HCT116 (cell line): Measurements from ENCODE around the gene KLHL33. TPM values are rescaled to one million over a fixed set of nuclear protein-coding genes. Genes with fewer than 3 reads are reported as not detected.

Experiments used
- ATAC-seq: fragments of 200-7000 bp; cut with Tn5 transposase; 2 replicates; pipeline ENCODE4 v1.9.1; 2020; ENCODE audit warnings: mild to moderate bottlenecking, moderate library complexity
- BruUV-seq: library from RNA; stranded (reverse); fragments of 400-500 nt; replicated peaks from 2 replicates; lab custom pipeline; 2021; lab: Mats Ljungman, UMichigan
- CTCF ChIA-PET: fragments of 300-600 bp; sonication (Branson Sonifier 250); formaldehyde crosslinking; loops from one replicate; lab custom pipeline; 2021; ENCODE audit warnings: antibody characterized with exemption; lab: Charles Lee
- POLR2A ChIA-PET: fragments of 300-600, 350-600 bp; sonication (Branson Sonifier 250); formaldehyde crosslinking; loops from one replicate; lab custom pipeline; 2021; ENCODE audit warnings: antibody characterized with exemption; lab: Charles Lee
- RAD21 ChIA-PET, 2 experiments: fragments of 300-600 bp; sonication (Branson Sonifier 250); formaldehyde crosslinking; loops; one replicate each; lab custom pipeline; 2023; ENCODE audit warnings: low total read pairs in 2 of 2; ENCODE audit not compliant: uncharacterized antibody in 2 of 2, unreplicated experiment in 2 of 2, low non-redundant PET in 1 of 2; lab: Charles Lee
- DNase-seq: peaks from one replicate; pipeline ENCODE4 v3.0.0-alpha.2; 2010; ENCODE audit warnings: low read depth, low spot score
- H2AFZ ChIP-seq: fragments of 200-600 bp; shearing (Covaris generic), sonication (generic); 2 replicates; pipeline ENCODE4 v1.6.1; 2017; ENCODE audit warnings: low read depth, mixed run types, mixed read lengths, antibody characterized with exemption, low read length; ENCODE audit not compliant: poor library complexity, severe bottlenecking
- H3K27ac ChIP-seq: 2 replicates; pipeline ENCODE4 v1.5.1; 2012; ENCODE audit warnings: low read depth, low read length
- H3K27me3 ChIP-seq: fragments of 200-600 bp; sonication (generic); 2 replicates; pipeline ENCODE4 v1.6.1; 2016; ENCODE audit warnings: mixed run types, low read length, mixed read lengths; ENCODE audit not compliant: insufficient read depth
- H3K36me3 ChIP-seq, 2 experiments: fragments of 200-500 bp in 1 of 2; fragments of 200-600 bp in 1 of 2; sonication (Bioruptor generic) in 1 of 2; sonication (generic) in 1 of 2; 2 replicates each; pipeline versions ENCODE4 v1.5.1 to v1.6.1; 2014 to 2016; ENCODE audit warnings: low read length in 2 of 2, inconsistent platforms in 1 of 2, mixed read lengths in 1 of 2, mixed run types in 1 of 2; ENCODE audit not compliant: insufficient read depth in 2 of 2, control insufficient read depth in 1 of 2
- H3K4me1 ChIP-seq, 2 experiments: fragments of 200-600 bp in 1 of 2; sonication (generic) in 1 of 2; 2 replicates each; pipeline versions ENCODE4 v1.5.1 to v1.6.1; 2012 to 2017; ENCODE audit warnings: low read length in 2 of 2, inconsistent platforms in 1 of 2, mild to moderate bottlenecking in 1 of 2, mixed read lengths in 1 of 2, mixed run types in 1 of 2, moderate library complexity in 1 of 2; ENCODE audit not compliant: insufficient read depth in 2 of 2, control insufficient read depth in 1 of 2
- H3K4me2 ChIP-seq: fragments of 200-600 bp; sonication (generic); 2 replicates; pipeline ENCODE4 v1.6.1; 2017; ENCODE audit warnings: mixed run types, low read length, mixed read lengths
- H3K4me3 ChIP-seq, 2 experiments: fragments of 200-600 bp in 1 of 2; sonication (generic) in 1 of 2; replicated peaks in 1 of 2; 2 replicates each; pipeline ENCODE4 v1.5.1; 2011 to 2016; ENCODE audit warnings: low read length in 2 of 2, control low read depth in 1 of 2, low read depth in 1 of 2, mild to moderate bottlenecking in 1 of 2, mixed read lengths in 1 of 2, mixed run types in 1 of 2
- H3K79me2 ChIP-seq: fragments of 200-600 bp; sonication (generic); 2 replicates; pipeline ENCODE4 v1.6.1; 2017; ENCODE audit warnings: mild to moderate bottlenecking, mixed run types, low read length, moderate library complexity, mixed read lengths; ENCODE audit not compliant: insufficient read depth
- H3K9ac ChIP-seq: fragments of 200-600 bp; sonication (generic); 2 replicates; pipeline ENCODE4 v1.6.1; 2016; ENCODE audit warnings: low read length, mixed read lengths
- H3K9me2 ChIP-seq: fragments of 200-600 bp; sonication (generic), shearing (Covaris generic); 2 replicates; pipeline ENCODE4 v1.6.1; 2017; ENCODE audit warnings: mixed run types, mild to moderate bottlenecking, moderate library complexity; ENCODE audit not compliant: insufficient read depth
- H3K9me3 ChIP-seq, 2 experiments: fragments of 200-500 bp in 1 of 2; fragments of 200-600 bp in 1 of 2; sonication (Bioruptor generic) in 1 of 2; sonication (generic) in 1 of 2; 2 replicates each; pipeline ENCODE4 v1.6.1; 2014 to 2017; ENCODE audit warnings: low read length in 2 of 2, mixed read lengths in 2 of 2, inconsistent platforms in 1 of 2, low read depth in 1 of 2, mild to moderate bottlenecking in 1 of 2, mixed run types in 1 of 2, moderate library complexity in 1 of 2; ENCODE audit not compliant: control insufficient read depth in 1 of 2, insufficient read depth in 1 of 2
- H4K20me1 ChIP-seq: fragments of 200-600 bp; sonication (generic), shearing (Covaris generic); 2 replicates; pipeline ENCODE4 v1.6.1; 2017; ENCODE audit warnings: mixed run types, mild to moderate bottlenecking, moderate library complexity; ENCODE audit not compliant: insufficient read depth
- CEBPB ChIP-seq: IDR thresholded peaks from 2 replicates; pipeline ENCODE4 v1.6.1; 2012; ENCODE audit warnings: low read depth
- EGR1 ChIP-seq: IDR thresholded peaks from 2 replicates; pipeline ENCODE4 v1.6.1; 2012; ENCODE audit warnings: low read depth
- ELF1 ChIP-seq: IDR thresholded peaks from 2 replicates; pipeline ENCODE4 v1.6.1; 2012; ENCODE audit warnings: low read depth, borderline replicate concordance
- EZH2 ChIP-seq: fragments of 200-600 bp; sonication (generic); IDR thresholded peaks from 2 replicates; pipeline ENCODE4 v1.6.1; 2017; ENCODE audit warnings: antibody characterized with exemption, mixed run types
- FOSL1 ChIP-seq: IDR thresholded peaks from 2 replicates; pipeline ENCODE4 v1.6.1; 2012; ENCODE audit warnings: low read depth
- POLR2A ChIP-seq: IDR thresholded peaks from 2 replicates; pipeline ENCODE4 v1.7.0; 2011; ENCODE audit warnings: borderline replicate concordance; ENCODE audit not compliant: insufficient read depth, insufficient read length; ENCODE audit errors: extremely low read depth
- RAD21 ChIP-seq: IDR thresholded peaks from 2 replicates; pipeline ENCODE4 v1.6.1; 2012; ENCODE audit warnings: low read depth, mild to moderate bottlenecking
- SIN3A ChIP-seq: IDR thresholded peaks from 2 replicates; pipeline ENCODE4 v1.6.1; 2012; ENCODE audit warnings: low read depth
- SP1 ChIP-seq: IDR thresholded peaks from 2 replicates; pipeline ENCODE4 v1.6.1; 2012; ENCODE audit warnings: low read depth
- SRF ChIP-seq: IDR thresholded peaks from 2 replicates; pipeline ENCODE4 v1.6.1; 2012; ENCODE audit warnings: low read depth
- TCF7L2 ChIP-seq: IDR thresholded peaks from 2 replicates; pipeline ENCODE4 v1.7.0; 2011; ENCODE audit warnings: borderline replicate concordance, inconsistent platforms; ENCODE audit not compliant: insufficient read depth, insufficient read length; ENCODE audit errors: extremely low read depth
- YY1 ChIP-seq: IDR thresholded peaks from 2 replicates; pipeline ENCODE4 v1.6.1; 2011; ENCODE audit warnings: low read length, low read depth, moderate library complexity, mild to moderate bottlenecking; ENCODE audit not compliant: insufficient replicate concordance; ENCODE audit errors: extremely low read depth
- ZFX ChIP-seq: fragments of 450-650 bp; IDR thresholded peaks from 2 replicates; pipeline ENCODE4 v1.6.1; 2017
- ZNF274 ChIP-seq: fragments of 200-500 bp; sonication (Bioruptor generic); IDR thresholded peaks from 2 replicates; pipeline ENCODE4 v1.6.1; 2014; ENCODE audit warnings: mild to moderate bottlenecking, low read depth, low read length, inconsistent platforms
- intact Hi-C: fragments of 100-400 bp; cut with micrococcal nuclease; formaldehyde crosslinking; loops from 2 replicates; pipeline ENCODE4 v1.10.0; 2022
- total RNA-seq: library from RNA; stranded (reverse); gene quantifications from one replicate; pipeline ENCODE4 v1.2.1, GENCODE V29; 2021; ENCODE audit not compliant: unreplicated experiment
- TF ChIP-seq, protein P1 (sequence below): IDR thresholded peaks from 2 replicates; pipeline ENCODE4 v1.6.1; 2012
- TF ChIP-seq, protein P2 (sequence below), 3 experiments: fragments of 200-600 bp in 1 of 3; sonication (generic) in 1 of 3; IDR thresholded peaks in 2 of 3; conservative IDR thresholded peaks in 1 of 3; 2 replicates each; pipeline ENCODE4 v1.5.1; 2012 to 2017; ENCODE audit warnings: low read depth in 2 of 3, low read length in 2 of 3, antibody characterized with exemption in 1 of 3, borderline replicate concordance in 1 of 3, control low read depth in 1 of 3, mild to moderate bottlenecking in 1 of 3, mixed read lengths in 1 of 3, mixed run types in 1 of 3, moderate library complexity in 1 of 3; ENCODE audit not compliant: insufficient read depth in 1 of 3
- TF ChIP-seq, protein P3 (sequence below): IDR thresholded peaks from 2 replicates; pipeline ENCODE4 v1.6.1; 2012; ENCODE audit warnings: low read depth
- TF ChIP-seq, protein P4 (sequence below): IDR thresholded peaks from 2 replicates; pipeline ENCODE4 v1.6.1; 2011; ENCODE audit warnings: mild to moderate bottlenecking, low read length, moderate library complexity; ENCODE audit not compliant: insufficient replicate concordance; ENCODE audit errors: extremely low read depth

KLHL33 gene
- total RNA-seq, 1 experiment from 2014 or later, result 0.05 TPM

DNA sequence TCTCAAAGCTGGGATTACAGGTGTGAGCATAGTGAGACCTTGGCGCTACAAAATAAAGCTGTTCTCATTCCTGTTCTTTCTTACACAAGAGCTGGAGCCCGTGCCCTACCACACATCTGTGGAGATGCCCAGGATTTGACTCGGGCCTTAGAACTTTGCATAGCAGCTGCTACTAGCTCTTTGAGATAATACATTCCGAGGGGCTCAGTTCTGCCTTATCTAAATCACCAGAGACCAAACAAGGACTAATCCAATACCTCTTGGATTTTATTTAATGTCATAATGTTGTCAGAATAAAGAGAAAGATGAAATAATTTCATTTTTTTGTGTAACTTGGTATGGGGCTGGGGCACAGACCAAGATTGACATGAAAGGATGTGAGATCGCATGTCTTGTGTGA lies 40.8 kb upstream of the KLHL33 start:
- TF ChIP-seq EZH2 (no peak), FOSL1 (no peak), SP1 (no peak), ZFX (no peak), RAD21 (no peak), EGR1 (no peak), ZNF274 (no peak), SIN3A (no peak), YY1 (no peak), SRF (no peak), POLR2A (no peak), ELF1 (no peak), CEBPB (no peak), TCF7L2 (no peak)
- TF ChIP-seq, protein P1, sequence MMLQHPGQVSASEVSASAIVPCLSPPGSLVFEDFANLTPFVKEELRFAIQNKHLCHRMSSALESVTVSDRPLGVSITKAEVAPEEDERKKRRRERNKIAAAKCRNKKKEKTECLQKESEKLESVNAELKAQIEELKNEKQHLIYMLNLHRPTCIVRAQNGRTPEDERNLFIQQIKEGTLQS, result no peak
- TF ChIP-seq, protein P2, sequence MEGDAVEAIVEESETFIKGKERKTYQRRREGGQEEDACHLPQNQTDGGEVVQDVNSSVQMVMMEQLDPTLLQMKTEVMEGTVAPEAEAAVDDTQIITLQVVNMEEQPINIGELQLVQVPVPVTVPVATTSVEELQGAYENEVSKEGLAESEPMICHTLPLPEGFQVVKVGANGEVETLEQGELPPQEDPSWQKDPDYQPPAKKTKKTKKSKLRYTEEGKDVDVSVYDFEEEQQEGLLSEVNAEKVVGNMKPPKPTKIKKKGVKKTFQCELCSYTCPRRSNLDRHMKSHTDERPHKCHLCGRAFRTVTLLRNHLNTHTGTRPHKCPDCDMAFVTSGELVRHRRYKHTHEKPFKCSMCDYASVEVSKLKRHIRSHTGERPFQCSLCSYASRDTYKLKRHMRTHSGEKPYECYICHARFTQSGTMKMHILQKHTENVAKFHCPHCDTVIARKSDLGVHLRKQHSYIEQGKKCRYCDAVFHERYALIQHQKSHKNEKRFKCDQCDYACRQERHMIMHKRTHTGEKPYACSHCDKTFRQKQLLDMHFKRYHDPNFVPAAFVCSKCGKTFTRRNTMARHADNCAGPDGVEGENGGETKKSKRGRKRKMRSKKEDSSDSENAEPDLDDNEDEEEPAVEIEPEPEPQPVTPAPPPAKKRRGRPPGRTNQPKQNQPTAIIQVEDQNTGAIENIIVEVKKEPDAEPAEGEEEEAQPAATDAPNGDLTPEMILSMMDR (IDR thresholded peaks at IDR 0.05 in 2 of 3, conservative IDR thresholded peaks at IDR 0.05 in 1 of 3; ENCODE audit: borderline replicate concordance in 1 of 3, insufficient read depth in 1 of 3, low read depth in 2 of 3, low read length in 2 of 3), result no peak
- TF ChIP-seq, protein P3, sequence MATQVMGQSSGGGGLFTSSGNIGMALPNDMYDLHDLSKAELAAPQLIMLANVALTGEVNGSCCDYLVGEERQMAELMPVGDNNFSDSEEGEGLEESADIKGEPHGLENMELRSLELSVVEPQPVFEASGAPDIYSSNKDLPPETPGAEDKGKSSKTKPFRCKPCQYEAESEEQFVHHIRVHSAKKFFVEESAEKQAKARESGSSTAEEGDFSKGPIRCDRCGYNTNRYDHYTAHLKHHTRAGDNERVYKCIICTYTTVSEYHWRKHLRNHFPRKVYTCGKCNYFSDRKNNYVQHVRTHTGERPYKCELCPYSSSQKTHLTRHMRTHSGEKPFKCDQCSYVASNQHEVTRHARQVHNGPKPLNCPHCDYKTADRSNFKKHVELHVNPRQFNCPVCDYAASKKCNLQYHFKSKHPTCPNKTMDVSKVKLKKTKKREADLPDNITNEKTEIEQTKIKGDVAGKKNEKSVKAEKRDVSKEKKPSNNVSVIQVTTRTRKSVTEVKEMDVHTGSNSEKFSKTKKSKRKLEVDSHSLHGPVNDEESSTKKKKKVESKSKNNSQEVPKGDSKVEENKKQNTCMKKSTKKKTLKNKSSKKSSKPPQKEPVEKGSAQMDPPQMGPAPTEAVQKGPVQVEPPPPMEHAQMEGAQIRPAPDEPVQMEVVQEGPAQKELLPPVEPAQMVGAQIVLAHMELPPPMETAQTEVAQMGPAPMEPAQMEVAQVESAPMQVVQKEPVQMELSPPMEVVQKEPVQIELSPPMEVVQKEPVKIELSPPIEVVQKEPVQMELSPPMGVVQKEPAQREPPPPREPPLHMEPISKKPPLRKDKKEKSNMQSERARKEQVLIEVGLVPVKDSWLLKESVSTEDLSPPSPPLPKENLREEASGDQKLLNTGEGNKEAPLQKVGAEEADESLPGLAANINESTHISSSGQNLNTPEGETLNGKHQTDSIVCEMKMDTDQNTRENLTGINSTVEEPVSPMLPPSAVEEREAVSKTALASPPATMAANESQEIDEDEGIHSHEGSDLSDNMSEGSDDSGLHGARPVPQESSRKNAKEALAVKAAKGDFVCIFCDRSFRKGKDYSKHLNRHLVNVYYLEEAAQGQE, result no peak
- TF ChIP-seq, protein P4, sequence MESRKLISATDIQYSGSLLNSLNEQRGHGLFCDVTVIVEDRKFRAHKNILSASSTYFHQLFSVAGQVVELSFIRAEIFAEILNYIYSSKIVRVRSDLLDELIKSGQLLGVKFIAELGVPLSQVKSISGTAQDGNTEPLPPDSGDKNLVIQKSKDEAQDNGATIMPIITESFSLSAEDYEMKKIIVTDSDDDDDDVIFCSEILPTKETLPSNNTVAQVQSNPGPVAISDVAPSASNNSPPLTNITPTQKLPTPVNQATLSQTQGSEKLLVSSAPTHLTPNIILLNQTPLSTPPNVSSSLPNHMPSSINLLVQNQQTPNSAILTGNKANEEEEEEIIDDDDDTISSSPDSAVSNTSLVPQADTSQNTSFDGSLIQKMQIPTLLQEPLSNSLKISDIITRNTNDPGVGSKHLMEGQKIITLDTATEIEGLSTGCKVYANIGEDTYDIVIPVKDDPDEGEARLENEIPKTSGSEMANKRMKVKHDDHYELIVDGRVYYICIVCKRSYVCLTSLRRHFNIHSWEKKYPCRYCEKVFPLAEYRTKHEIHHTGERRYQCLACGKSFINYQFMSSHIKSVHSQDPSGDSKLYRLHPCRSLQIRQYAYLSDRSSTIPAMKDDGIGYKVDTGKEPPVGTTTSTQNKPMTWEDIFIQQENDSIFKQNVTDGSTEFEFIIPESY, result no peak
- no peaks in the 10 kb centered on the region for H3K9me2 ChIP-seq
- no peak overlapping the region for H3K4me3 ChIP-seq
- CTCF ChIA-PET, result interaction anchor here (0.8 kb wide), 1 partner anchor 11 kb away, joined by 4 read pairs; no protein-coding TSS in a partner anchor
- BruUV-seq, result no TSS peak
- intact Hi-C loops, result no loop called here
- no peaks in the 10 kb centered on the region for H3K4me1 ChIP-seq
- H3K4me2 ChIP-seq, result no peak overlapping the region
- POLR2A ChIA-PET, result no interaction called here
- DNase-seq, result no peak
- no peaks in the 10 kb centered on the region for H4K20me1 ChIP-seq
- ATAC-seq, result no peak
- H3K9me3 ChIP-seq, result no peaks in the 10 kb centered on the region
- no peaks in the 10 kb centered on the region for H3K27me3 ChIP-seq
- no peak overlapping the region for H2AFZ ChIP-seq
- H3K79me2 ChIP-seq, result peaks cover 30% of the 10 kb centered on the region
- H3K27ac ChIP-seq, result no peak overlapping the region
- peaks cover 37 to 58% of the 10 kb centered on the region in 2 experiments for H3K36me3 ChIP-seq
- H3K9ac ChIP-seq, result no peak overlapping the region
- RAD21 ChIA-PET, result no interaction called here
